ENCODE results near the gene ACLY.
A peak's percentile ranks its signal among the peaks of the same experiment; 100 is the strongest.
"Not testable (repeated sequence)": the region's sequence is repeated elsewhere in the genome, so short reads cannot be mapped to it uniquely, and the experiment has no call there.

The ACLY gene

DNA sequence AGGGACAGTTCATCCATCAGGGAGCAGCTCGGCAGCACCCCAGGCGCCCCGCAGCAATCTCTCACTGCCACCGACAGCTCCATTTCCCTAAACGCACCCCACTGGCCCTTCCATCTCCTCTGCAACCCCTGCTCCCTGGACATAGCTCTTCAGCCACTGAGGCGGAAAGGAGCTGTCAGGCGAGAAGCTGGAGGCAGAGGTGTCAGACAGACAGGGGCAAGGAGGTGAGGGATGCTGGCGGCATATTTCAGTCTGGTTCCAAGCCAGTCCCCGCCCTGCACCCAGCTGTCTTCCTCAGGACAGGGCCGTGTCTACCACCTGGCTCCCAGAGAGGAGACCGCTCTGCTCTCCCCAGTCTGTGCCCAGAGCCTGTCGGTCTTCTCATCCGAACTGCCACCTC is 9.7 kb downstream of the ACLY start:
- DNase-seq = no peak

DNA sequence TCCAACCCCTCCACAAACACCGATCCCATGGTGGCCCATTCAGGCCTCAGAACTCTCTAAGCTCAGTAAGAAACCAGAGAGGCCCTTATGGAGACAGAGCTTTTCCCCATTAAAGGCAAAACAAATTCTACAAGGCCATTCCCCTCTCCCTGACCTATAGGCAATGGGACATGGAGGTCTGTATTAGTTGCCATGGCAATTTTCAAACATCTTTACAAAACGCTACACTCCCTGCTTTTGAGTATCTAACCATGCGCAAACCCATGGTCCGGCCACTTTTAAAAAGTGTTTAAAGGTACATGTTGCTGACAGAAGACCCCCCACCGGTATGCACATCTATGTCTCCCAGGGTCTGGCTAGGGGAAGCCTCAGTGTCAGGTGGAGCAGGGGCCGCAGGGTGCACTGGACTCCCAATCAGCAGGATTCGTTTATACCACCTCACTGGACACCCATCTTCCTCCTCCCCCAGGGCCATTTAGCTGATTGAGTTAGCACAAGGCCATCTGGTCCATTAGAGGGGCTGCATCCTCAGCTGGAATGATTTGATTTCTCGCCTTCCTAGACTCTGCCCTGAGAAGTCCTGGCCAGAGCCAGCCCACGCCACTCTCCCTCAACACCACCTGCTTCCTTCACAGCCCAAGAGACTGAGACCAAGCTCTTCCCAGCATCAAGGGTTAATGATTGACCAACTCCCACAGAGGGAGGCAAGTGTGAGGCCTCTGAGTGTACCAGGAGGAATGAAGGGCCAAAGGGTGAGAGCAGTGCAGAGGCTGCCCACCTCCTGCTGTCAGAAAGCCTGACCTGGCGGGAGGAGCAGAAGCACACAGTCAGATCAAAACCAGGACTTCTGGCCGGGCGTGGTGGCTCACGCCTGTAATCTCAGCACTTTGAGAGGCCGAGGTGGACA is 10.9 kb downstream of the ACLY start:
- DNase-seq = no peak

DNA sequence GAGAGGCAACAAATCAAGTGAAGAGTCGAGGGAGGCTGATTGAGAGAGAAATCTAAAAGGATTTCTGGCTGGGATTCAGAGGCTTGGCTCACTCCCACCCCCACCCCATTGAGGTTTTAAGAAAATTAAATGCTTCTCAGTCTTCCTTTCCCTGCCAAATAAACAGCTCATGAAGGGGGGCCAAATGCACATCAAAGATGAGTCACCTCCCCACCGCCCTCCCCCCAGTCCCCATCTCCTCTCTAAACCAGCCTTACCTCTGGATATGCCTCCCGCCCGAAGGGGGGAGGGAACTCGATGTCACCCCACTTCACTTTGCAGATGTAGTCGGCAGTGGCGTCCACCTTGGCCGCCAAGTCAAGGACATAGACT is 11.6 kb downstream of the ACLY start:
- DNase-seq = no peak

DNA sequence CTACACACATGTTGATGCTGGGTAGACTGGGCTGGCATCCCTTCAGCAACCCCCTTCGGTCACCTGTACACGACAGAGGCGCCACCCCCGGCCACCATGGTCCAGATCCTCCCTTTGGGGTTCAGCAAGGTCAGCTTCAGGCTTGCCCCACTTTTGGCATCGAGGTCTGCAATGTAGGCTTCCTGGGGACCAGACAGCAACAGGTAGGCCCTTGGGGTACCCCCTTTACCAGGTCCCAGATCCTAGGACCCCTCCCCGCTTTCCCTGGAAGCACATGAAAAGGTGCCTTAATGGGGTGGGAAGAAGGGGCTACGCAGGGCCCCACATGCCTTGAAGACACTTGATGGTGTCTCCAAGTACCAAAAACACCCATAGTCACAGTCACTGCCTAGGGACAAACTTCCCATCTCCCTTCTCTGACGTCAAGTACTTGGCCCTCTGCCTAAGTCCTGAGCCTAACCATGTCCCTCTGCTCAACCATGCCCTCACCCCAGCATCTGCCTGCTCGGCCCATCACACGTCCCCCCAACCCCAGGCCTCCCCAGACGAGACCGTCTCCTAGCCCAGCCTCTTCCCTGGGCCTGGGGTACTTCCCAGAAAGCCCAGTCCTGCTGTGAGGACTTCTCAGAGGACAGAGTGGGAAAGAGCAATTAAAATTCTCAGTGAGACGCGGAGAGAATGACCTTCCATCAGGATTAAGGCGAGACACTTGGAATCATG is 12.1 kb downstream of the ACLY start:
- no peak for DNase-seq

DNA sequence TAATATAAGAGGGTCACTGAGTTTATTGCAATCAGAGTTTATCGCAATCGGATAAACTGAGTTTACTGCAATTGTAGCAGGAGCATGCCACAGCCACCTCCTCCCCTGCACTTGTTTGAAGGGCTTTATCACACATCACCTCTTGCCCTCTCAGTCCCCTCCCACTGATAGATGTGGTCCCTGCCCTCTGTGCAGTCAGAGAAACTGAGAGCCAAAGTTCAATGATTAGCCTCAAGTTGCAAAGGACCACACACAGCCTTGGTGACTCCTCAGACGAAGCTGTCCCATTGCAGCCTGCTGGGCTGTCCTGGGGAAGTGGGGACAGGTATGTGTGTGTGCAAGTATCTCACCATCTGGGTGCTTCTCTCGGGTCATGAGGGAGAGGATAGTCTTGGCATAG is 13.6 kb downstream of the ACLY start:
- DNase-seq = no peak

DNA sequence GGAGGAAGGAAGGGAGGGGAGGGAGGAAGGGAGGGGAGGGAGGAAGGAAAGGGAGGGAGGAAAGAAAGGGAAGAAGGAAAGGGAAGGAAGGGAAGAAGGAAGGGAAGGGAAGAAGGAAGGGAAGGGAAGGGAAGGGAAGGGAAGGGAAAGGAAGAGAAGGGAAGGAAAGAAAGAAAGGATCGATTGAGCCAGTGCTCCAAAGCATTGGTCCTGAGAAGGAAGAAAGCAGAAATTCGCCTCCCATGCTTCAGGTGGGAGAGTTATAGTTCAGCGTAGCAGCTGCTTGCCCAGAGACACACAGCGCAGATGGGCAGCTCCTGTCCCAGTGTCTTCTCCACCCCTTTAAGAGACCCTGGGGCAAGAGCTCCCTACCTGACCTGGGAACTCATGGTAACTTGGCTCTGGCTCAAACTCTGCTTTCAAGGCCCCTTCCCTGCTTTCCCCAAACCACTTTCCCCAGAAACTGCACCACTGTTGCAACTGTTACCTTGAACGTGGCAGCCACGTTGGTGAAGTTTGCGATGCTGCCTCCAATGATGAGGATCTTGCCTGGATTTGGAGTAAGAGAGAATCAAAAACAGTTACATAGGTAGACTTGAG is 14.4 kb downstream of the ACLY start:
- DNase-seq = no peak

DNA sequence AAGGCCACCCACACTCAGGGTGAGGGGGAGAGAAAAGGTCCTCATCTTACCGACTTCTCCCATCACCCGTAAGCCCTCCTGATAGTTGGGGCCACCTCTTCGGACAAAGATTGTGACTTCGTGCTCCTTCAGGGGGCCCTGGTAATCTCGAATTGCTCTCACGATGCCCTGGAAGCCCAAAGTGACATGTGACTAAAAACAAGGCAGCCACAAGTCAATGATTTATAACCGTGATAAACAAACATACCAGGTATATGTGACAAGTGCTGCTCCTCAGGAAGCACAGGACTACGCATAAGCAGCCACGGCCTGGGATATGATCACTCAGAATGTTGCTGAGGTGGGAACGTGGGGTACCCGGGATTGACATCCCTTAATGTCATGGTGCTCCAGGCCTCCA is 17.1 kb downstream of the ACLY start:
- no peak for DNase-seq

DNA sequence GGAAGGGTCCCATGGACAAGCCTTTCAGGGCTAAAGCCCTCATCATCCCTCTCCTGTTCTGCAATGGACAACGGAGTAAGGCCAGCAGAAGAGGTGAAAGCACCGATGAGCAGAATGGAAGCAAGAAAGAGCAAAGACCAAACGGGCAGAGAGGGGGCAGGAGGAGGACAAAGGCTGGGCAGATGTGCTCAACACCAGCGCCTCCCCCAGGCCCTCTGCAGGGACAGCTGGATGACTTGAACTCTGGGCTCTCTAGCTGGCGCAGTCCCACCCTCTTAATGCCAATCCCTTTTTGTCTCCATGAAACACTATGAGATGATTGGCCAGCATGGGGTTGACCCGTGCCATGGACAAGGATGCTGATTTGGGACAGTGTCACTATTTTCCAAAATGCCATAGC is 22.0 kb downstream of the ACLY start:
- DNase-seq = no peak

DNA sequence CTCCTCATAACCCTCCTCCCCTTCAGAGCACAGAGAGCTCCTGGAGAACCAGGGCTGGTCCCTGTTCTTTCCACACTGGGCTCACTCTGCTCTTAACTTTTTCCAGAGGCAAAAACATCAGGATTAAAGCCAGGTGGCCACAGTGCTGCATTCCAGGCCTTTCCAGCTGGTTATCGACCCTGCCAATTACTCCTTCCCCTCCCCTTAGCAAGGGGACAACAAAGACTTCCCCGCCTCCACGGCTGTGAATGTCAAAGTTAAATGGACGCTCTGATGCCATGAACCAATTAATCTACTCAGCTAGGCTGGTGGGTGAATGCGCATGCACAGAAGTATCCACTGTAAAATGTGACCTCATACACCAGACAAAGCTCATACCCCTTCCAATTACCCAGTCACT is 23.1 kb downstream of the ACLY start:
- no peak for DNase-seq

DNA sequence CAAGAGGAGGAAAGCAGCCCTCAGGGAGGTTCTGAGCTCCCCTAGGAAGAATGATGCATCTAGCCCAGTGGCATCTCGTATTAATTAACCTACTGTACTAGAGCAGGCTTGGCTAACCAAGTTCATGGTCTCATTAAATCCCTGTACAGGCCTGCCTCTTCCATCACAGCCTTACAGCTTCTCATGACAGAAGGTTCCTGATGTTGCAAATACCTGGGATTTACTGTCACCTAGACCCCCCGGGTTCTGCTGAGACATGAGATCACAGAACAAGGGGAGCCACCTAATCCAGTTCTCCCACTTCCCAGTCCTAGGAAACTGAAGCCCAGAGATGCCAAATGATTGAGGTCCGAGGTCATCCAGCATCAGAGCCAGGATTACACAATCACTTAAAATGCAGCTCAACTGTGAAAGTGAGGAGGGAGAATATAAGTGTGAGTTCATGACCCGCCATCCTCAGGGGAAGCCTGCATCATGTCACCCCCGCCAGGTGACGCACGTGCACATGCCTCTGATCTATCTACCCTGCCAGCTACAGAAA is 23.9 kb downstream of the ACLY start:
- no peak for DNase-seq

DNA sequence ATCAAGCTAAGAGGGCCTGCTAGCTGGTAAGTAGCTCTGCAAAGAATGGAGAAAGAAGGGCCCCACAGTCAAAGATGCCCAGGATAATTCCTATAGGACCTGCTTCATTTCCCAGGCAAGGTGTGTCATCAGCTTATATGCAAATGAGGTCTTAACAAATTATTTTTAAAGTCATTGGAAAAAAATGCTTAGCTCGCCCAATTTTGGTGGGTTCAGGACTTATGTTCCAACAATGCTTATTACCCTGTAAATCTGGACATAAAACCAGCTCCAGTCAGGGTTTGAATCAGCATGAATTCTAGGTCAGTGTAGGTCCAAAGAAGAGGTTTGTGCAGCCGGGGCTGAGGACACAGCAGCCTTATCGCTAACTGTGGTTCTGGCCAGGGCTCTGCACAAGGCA is 25.4 kb downstream of the ACLY start:
- no peak for DNase-seq

DNA sequence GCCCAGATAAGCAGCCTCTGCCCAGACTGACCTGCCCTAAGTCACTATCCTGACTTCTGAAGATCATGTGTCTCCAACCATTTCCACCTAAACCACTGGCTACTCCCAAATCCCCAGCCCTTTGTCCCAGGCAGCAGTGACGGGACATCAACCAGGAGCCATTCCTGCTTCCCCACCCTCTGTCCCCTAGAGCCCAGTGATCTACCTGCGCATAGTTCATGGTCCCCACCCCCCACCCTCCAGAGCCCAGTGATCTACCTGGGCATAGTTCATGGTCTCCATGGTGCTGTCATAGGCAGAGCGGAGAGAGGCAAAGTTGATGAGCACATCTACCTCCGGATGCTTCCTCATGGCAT is 26.8 kb downstream of the ACLY start:
- DNase-seq = no peak

DNA sequence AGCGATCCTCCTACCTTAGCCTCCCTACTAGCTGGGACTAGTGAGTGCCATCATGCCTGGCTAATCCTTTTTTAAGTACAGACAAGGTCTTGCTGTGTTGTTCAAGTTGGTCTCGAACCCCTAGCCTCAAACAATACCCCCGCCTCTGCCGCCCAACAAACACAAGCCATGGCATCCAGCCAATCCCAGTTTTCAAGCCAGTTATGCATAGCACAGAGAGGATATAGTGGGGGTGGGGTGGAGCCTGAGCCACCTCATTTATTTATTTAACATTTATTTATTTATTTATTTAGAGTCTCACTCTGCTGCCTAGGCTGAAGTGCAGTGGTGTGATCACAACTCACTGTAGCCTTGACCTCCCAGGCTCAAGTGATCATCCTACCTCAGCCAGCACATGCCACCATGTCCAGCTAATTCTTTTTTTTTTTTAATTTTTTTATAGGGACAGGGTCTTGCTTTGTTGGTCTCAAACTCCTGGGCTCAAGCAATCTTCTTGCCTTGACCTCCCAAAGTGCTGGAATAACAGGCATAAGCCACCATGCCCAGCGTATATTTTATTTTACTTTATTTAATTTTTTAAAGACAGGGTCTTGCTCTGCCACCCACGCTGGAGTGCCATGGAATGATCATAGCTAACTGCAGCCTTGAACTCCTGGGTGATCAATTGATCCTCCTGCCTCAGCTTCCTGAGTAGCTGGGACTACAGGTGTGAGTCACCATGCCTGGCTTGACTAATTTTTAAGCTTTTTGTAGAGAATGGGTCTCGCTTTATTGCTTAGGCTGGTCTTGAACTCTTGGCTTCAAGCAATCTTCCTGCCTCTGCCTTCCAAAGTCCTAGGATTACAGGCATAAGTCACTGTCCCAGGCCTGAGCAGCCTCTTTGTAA is 27.4 kb downstream of the ACLY start:
- DNase-seq = no peak

DNA sequence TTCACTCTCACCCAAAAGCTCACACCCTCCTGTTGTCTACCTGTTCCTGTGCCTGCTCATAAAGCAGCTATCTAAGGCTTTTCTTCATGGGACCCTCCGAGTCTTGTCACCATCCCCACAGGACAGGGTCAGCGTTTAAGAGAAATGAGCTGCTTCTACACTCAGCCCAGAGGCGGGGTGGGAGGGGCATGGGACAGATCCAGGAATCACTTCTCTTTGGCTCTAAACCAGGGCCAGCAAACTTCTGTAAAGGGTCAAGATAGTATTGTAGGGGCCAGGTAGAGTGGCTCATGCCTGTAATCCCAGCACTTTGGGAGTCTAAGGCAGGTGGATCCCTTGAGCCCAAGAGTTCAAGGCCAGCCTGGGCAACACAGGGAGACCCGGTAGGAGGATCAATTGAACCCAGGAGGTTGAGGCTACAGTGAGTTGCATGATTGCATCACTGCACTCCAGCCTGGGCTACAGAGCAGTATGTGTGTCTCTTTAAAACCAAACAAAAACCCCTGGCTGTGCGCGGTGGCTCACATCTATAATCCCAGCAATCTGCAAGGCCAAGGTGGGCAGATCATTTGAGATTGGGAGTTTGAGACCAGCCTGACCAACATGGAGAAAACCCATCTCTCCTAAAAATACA is 30.3 kb downstream of the ACLY start:
- no peak for DNase-seq

DNA sequence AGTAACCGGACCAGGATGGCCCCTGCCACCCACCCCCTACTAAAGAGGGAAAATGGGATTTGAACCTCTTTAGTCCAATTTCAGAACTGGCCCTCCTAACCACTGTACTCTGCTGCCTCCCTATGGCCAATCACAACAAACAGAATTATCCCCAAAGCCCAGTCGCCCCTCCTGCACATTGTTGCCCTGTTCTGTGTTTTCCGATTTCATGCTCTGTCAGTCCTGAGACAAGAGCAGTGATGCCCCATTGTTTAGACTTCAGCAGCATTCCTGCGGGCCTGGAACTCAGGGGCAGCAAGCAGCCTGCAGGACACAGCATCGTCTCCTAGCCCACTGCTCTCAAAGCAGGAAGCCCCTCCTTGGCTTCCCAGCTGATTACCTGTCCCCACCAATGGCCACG is 33.0 kb downstream of the ACLY start:
- DNase-seq = no peak

DNA sequence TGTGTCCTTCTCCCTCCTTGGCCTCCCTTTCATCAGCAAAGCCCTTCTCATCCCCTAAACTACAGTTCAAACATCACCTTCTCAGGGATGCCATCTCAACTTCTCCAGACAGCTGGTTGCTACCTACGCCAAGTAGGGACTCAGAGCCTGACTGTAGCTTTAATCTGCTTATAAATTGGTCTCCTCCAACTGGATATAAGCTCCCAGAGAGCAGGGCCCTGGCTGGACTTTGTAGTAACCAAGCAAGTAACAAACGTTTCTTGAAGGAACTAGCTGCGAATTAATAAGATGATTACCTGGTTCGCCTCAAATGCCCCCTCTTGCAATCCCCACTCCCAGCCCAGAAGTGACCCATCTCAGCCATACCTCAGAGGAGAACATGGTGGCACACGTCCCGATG is 36.0 kb downstream of the ACLY start:
- no peak for DNase-seq

DNA sequence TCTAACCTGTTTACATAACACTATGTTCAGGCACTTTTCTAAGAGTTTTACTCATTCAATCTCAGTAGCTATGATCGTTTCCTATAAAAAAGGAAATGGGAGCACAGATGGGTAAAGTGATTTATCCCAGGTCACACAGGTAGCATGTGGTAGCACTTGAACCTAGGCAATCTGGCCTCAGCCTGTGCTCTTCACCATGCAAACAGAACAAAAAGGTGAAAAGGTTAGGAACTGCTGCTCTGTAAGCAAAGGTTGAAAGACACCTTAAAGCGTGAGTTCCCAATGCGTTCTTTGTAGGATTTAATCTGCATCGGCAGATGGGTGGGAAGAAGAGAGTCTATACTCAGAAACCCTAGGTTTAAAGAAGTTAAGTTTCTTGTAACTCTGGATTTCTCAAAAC is 38.6 kb downstream of the ACLY start:
- DNase-seq = no peak

DNA sequence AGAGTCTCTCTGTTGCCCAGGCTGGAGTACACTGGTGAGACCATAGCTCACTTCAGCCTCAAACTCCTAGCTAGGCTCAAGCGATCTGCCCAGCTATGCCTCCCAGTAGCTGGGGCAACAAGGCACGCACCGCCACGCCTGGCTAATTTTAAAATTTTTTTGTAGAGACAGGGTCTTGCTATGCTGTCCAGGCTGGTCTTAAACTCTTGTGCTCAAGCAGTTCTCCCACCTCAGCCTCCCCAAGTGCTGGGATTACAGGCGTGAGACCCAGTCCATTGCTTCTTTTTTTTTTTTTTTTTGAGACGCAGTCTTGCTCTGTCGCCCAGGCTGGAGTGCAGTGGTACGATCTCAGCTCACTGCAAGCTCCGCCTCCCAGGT is 44.5 kb downstream of the ACLY start:
- DNase-seq = not testable (repeated sequence)

DNA sequence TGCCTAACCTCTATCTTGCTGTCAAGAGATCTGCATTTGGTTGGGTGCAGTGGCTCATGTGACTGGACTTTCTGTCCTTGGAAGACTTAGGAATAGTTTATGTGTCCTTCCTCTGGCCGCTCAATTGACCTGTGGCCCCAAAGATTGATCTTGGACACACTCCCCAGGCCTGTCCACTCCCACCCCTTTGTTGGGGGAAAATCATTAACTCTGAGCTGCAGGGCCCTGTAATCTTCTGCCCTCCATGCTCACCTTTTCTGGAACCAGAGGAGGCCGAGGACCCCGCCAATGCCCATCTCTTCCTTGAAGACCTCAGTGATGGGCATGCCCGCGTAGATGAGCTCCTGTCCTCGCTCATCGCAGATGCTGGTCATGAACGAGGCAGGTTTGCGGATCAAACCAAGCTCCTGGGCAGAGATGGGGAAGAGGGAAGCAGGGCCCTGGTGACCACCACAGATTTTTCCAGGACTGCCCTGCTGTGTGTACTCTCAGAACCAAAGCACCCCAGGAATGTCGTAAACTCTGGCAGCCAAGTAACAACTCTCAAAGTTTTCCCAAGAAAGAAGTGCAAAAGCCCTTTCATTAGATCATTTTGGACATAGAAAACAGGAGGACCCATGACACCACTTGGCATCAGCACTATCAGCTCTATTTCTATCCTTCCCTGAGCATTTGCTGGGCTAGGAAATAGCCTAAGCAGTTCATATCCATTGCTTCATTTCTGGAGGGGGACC is 45.0 kb downstream of the ACLY start:
- no peak for DNase-seq

DNA sequence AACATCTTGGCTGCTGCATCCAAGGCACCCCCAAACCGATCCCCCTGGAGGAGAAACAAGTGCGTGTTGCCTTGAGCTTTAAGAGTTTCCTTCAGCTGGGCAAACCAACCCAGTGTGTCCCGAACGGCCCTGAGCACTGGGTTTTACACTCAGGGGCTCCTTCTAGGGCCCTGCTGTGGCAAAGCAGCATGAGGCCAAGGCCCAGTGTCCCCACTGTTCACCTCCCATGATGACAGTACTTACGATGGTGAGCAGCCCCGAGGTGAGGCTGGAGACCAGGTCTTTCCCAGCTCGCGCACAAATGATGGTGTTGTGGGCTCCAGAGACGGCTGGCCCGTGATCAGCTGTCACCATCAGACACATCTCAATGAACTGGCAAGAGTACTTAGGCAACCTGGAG is 47.0 kb downstream of the ACLY start:
- no peak for DNase-seq

DNA sequence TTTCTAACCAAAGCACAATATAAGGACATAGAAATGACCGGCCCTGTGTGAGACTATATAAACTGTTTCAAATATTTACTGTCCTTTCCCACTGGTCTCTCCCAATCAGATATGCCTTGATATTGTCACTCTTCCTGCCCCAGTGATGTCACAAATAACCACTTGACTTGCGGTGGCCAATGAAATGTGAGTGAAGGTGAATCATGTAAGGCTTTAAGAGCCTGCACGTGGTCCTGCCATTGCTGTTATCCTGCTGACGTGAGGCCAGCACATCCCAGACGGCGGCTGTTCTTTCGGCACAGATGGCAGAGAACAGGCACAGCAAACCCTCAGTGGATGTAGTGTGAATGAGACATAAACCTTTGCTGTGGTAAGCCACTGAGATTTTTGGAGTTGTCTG is 48.1 kb downstream of the ACLY start:
- DNase-seq = peak; percentile 12

DNA sequence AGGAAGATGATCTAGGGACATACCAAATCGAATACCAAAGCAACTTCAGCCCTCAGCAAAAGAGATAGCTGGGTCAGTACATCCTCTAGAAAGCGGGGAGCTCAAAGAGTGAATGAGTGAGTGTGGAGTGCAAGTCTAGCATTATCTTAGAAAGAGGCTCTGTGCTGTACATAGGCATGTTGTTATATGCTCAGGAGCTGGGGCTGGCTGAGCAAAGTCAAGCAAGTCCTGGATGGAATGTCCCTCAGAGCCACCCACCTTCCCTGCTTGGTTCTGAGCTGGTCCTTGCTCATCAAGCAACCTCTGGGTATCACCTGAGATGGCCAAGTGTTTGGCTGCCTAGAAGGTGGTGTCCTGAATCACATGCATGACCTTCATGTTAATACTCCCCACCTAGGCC is 48.7 kb downstream of the ACLY start:
- DNase-seq = no peak
